ENCODE measurements around the gene REXO1.

Gene REXO1

GRCh38 chr19:1858412-1859081 lies 10.3 kb upstream of the REXO1 start:
- no peaks in the 10 kb centered on the region for H3K9me3 Mint-ChIP-seq
- peaks cover 62% of the 10 kb centered on the region for H3K4me1 Mint-ChIP-seq (ENCODE audit: low read depth)
- peaks cover 3% of the 10 kb centered on the region for H3K36me3 Mint-ChIP-seq (ENCODE audit: low read depth)
- no peaks in the 10 kb centered on the region for H3K27me3 Mint-ChIP-seq
- peak overlapping the region; percentile 2 for H3K27ac Mint-ChIP-seq
- peak overlapping the region; percentile 63 for H3K4me3 Mint-ChIP-seq

DNA sequence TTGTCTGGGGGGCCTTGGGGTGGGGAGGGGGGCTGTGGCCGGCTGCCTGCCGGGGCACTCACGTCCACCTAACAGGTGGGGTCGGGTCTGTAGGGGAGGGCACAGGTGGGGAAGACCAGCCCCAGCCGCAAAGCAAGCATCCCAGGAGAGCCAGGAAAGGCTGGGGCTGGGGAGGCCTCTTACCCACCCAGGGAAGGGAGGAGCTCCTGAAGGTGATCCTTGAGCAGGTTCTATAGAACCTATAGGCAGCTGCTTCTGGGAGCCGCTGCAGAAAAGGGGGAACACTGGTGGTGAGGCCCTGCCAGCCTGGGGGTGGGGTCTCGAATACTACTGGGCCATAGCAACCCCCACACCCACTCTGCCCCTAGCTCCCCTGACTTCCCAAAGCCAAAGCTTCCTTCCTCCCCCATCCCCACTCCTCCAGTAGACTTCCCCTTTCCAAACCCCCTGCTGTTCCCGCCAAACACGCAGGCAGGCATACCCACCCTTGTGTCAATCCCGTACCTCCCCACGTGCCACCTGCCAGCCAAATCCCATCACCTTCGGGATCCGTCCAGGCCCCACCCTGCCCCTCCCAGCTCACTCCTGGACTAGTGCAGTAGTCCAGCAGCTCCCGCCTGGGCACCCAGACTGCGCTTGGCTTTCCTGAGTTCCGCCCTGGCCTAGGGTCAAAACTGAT lies 9.5 kb upstream of the REXO1 start:
- Mint-ChIP-seq H3K9me3 (no peaks in the 10 kb centered on the region), H3K27ac (peak overlapping the region; percentile 49), H3K4me3 (peak overlapping the region; percentile 63), H3K27me3 (no peaks in the 10 kb centered on the region), H3K4me1 (ENCODE audit: low read depth) (peaks cover 70% of the 10 kb centered on the region), H3K36me3 (ENCODE audit: low read depth) (peaks cover 3% of the 10 kb centered on the region)

GRCh38 chr19:1856698-1857603 lies 8.7 kb upstream of the REXO1 start:
- Mint-ChIP-seq H3K4me3 (peak overlapping the region; percentile 82), H3K27me3 (no peaks in the 10 kb centered on the region), H3K27ac (peak overlapping the region; percentile 77), H3K9me3 (no peaks in the 10 kb centered on the region), H3K36me3 (ENCODE audit: low read depth) (peaks cover 3% of the 10 kb centered on the region), H3K4me1 (ENCODE audit: low read depth) (peaks cover 74% of the 10 kb centered on the region)

GRCh38 chr19:1856345-1856697 lies 8.0 kb upstream of the REXO1 start:
- Mint-ChIP-seq H3K36me3 (ENCODE audit: low read depth) (no peaks in the 10 kb centered on the region), H3K9me3 (no peaks in the 10 kb centered on the region), H3K27ac (peak overlapping the region; percentile 77), H3K27me3 (no peaks in the 10 kb centered on the region), H3K4me3 (peak overlapping the region; percentile 82), H3K4me1 (ENCODE audit: low read depth) (peaks cover 70% of the 10 kb centered on the region)

DNA sequence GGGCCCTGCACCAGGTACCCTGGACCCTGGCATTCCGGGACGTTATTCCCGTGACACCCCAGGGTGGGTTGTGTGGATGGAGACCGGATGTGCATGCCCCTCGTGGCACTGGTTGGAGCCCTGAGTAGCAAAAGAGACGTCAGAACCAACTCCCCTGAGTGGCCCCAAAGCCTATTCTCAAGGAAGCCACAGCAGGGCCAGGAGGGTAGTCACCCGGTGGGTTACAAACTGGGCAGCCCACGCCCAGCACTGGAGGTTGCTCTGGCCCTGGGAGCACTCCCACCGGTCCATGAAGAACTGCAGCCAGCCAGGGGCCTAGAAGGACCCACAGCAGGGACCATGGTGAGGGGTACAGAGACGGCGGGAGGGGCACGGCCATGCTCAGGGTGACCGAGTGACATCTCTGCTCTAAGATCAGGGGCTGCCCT lies 7.6 kb upstream of the REXO1 start:
- Mint-ChIP-seq H3K4me3 (peak overlapping the region; percentile 82), H3K36me3 (ENCODE audit: low read depth) (no peaks in the 10 kb centered on the region), H3K9me3 (no peaks in the 10 kb centered on the region), H3K27ac (peak overlapping the region; percentile 77), H3K4me1 (ENCODE audit: low read depth) (peaks cover 70% of the 10 kb centered on the region), H3K27me3 (no peaks in the 10 kb centered on the region)

GRCh38 chr19:1855040-1855827 lies 7.0 kb upstream of the REXO1 start:
- Mint-ChIP-seq H3K27ac (peak overlapping the region; percentile 80), H3K36me3 (ENCODE audit: low read depth) (no peaks in the 10 kb centered on the region), H3K4me1 (ENCODE audit: low read depth) (peaks cover 68% of the 10 kb centered on the region), H3K4me3 (peak overlapping the region; percentile 82), H3K9me3 (no peaks in the 10 kb centered on the region), H3K27me3 (no peaks in the 10 kb centered on the region)

- H3K9me3 Mint-ChIP-seq, result no peaks in the 10 kb centered on the region
- H3K4me1 Mint-ChIP-seq (ENCODE audit: low read depth), result peaks cover 66% of the 10 kb centered on the region
- H3K4me3 Mint-ChIP-seq, result peak overlapping the region; percentile 60
- H3K27me3 Mint-ChIP-seq, result no peaks in the 10 kb centered on the region
- no peaks in the 10 kb centered on the region for H3K36me3 Mint-ChIP-seq (ENCODE audit: low read depth)
- H3K27ac Mint-ChIP-seq, result peak overlapping the region; percentile 80
Observed at GRCh38 chr19:1854542-1855039, 6.3 kb upstream of the REXO1 start.

DNA sequence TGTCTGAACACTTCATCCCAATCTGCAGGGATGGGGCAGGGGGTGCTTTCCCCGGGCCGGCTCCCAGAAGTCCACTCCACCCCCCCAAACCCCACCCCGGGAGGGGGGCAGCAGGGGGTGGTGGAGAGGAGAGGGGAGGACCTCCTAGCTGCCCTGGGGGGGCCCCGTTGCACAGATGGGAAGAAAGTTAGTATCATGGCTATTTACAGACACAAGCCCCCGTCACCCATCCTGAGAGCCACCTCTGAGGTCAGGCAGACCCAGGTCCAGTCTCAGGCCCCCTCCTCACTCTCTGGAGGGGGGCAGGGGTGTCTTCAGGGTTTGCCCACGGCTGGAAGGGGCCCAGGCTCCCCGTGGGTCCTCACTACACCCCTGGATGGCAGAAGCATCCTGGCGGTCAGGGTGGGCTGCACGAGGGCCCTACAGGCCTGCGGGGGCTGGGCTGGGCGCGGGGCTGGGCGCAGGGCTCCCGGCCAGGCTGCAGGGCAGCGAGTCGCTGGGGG lies 5.8 kb upstream of the REXO1 start:
- no peaks in the 10 kb centered on the region for H3K27me3 Mint-ChIP-seq
- H3K27ac Mint-ChIP-seq, result no peak overlapping the region
- H3K4me1 Mint-ChIP-seq (ENCODE audit: low read depth), result peaks cover 67% of the 10 kb centered on the region
- no peak overlapping the region for H3K4me3 Mint-ChIP-seq
- no peaks in the 10 kb centered on the region for H3K36me3 Mint-ChIP-seq (ENCODE audit: low read depth)
- no peaks in the 10 kb centered on the region for H3K9me3 Mint-ChIP-seq

- Mint-ChIP-seq H3K9me3 (no peaks in the 10 kb centered on the region), H3K4me3 (peak overlapping the region; percentile 53), H3K27me3 (no peaks in the 10 kb centered on the region), H3K27ac (peak overlapping the region; percentile 91), H3K4me1 (ENCODE audit: low read depth) (peaks cover 67% of the 10 kb centered on the region), H3K36me3 (ENCODE audit: low read depth) (no peaks in the 10 kb centered on the region)
Observed at GRCh38 chr19:1853295-1854038, 5.2 kb upstream of the REXO1 start.

GRCh38 chr19:1852581-1853128 lies 4.4 kb upstream of the REXO1 start:
- no peaks in the 10 kb centered on the region for H3K36me3 Mint-ChIP-seq (ENCODE audit: low read depth)
- no peak overlapping the region for H3K4me3 Mint-ChIP-seq
- H3K4me1 Mint-ChIP-seq (ENCODE audit: low read depth), result peaks cover 63% of the 10 kb centered on the region
- no peaks in the 10 kb centered on the region for H3K27me3 Mint-ChIP-seq
- H3K27ac Mint-ChIP-seq, result peak overlapping the region; percentile 91
- H3K9me3 Mint-ChIP-seq, result no peaks in the 10 kb centered on the region

GRCh38 chr19:1851654-1852580 lies 3.6 kb upstream of the REXO1 start:
- Mint-ChIP-seq H3K27me3 (no peaks in the 10 kb centered on the region), H3K27ac (peak overlapping the region; percentile 61), H3K9me3 (no peaks in the 10 kb centered on the region), H3K4me1 (ENCODE audit: low read depth) (peaks cover 69% of the 10 kb centered on the region), H3K4me3 (peak overlapping the region; percentile 26), H3K36me3 (ENCODE audit: low read depth) (peaks cover 6% of the 10 kb centered on the region)

GRCh38 chr19:1850809-1851653 lies 2.7 kb upstream of the REXO1 start:
- Mint-ChIP-seq H3K4me1 (ENCODE audit: low read depth) (peaks cover 72% of the 10 kb centered on the region), H3K27me3 (no peaks in the 10 kb centered on the region), H3K4me3 (peak overlapping the region; percentile 30), H3K27ac (peak overlapping the region; percentile 65), H3K36me3 (ENCODE audit: low read depth) (peaks cover 6% of the 10 kb centered on the region), H3K9me3 (no peaks in the 10 kb centered on the region)
